GM23248 (cell line): ENCODE results near the gene MYO1G. TPM values are rescaled to one million over a fixed set of nuclear protein-coding genes. Genes with fewer than 3 reads are reported as not detected.

Source experiments
- DNase-seq: peaks from one replicate; pipeline ENCODE4 v3.0.0-alpha.2; 2015
- H2AFZ ChIP-seq: fragments of 200-600 bp; sonication (generic); 2 replicates; pipeline ENCODE4 v1.6.1; 2016; ENCODE audit warnings: antibody characterized with exemption
- H3F3A ChIP-seq: fragments of 200-600 bp; sonication (generic); 2 replicates; pipeline ENCODE4 v1.6.1; 2016; ENCODE audit warnings: mild to moderate bottlenecking, antibody characterized with exemption, mixed run types; ENCODE audit not compliant: insufficient read depth
- H3K27ac ChIP-seq: fragments of 200-600 bp; sonication (generic); 2 replicates; pipeline ENCODE4 v1.5.1; 2016; ENCODE audit warnings: mild to moderate bottlenecking
- H3K27me3 ChIP-seq: fragments of 200-600 bp; sonication (generic); replicated peaks from 2 replicates; pipeline ENCODE4 v1.6.1; 2016; ENCODE audit warnings: mild to moderate bottlenecking; ENCODE audit not compliant: insufficient read depth
- H3K36me3 ChIP-seq: fragments of 200-600 bp; sonication (generic); 2 replicates; pipeline ENCODE4 v1.6.1; 2016; ENCODE audit warnings: low read depth, mild to moderate bottlenecking
- H3K4me1 ChIP-seq: fragments of 200-600 bp; sonication (generic); 2 replicates; pipeline ENCODE4 v1.6.1; 2016; ENCODE audit warnings: mild to moderate bottlenecking; ENCODE audit not compliant: insufficient read depth
- H3K4me2 ChIP-seq: fragments of 200-600 bp; sonication (generic); one replicate; pipeline ENCODE4 v1.6.1; 2016; ENCODE audit warnings: mild to moderate bottlenecking; ENCODE audit not compliant: unreplicated experiment
- H3K4me3 ChIP-seq: fragments of 200-600 bp; sonication (generic); 2 replicates; pipeline ENCODE4 v1.5.1; 2016; ENCODE audit warnings: mild to moderate bottlenecking
- H3K79me2 ChIP-seq: fragments of 200-600 bp; sonication (generic); 2 replicates; pipeline ENCODE4 v1.6.1; 2016; ENCODE audit warnings: mild to moderate bottlenecking; ENCODE audit not compliant: insufficient read depth
- H3K9ac ChIP-seq: fragments of 200-600 bp; sonication (generic); 2 replicates; pipeline ENCODE4 v1.6.1; 2016; ENCODE audit warnings: mild to moderate bottlenecking
- H3K9me2 ChIP-seq: fragments of 200-600 bp; sonication (generic); 2 replicates; pipeline ENCODE4 v1.6.1; 2016; ENCODE audit warnings: mixed run types, mild to moderate bottlenecking, moderate library complexity; ENCODE audit not compliant: insufficient read depth
- H3K9me3 ChIP-seq: fragments of 200-600 bp; sonication (generic); one replicate; pipeline ENCODE4 v1.6.1; 2017; ENCODE audit warnings: low read depth
- H4K20me1 ChIP-seq: fragments of 200-600 bp; sonication (generic); 2 replicates; pipeline ENCODE4 v1.6.0; 2016; ENCODE audit not compliant: insufficient read depth
- EZH2 ChIP-seq: fragments of 200-600 bp; sonication (generic); IDR thresholded peaks from 2 replicates; pipeline ENCODE4 v1.6.1; 2018; ENCODE audit warnings: antibody characterized with exemption, mild to moderate bottlenecking; ENCODE audit not compliant: insufficient read depth, poor library complexity, severe bottlenecking
- EZH2phosphoT487 ChIP-seq: fragments of 200-600 bp; sonication (generic); IDR thresholded peaks from 2 replicates; pipeline ENCODE4 v1.6.1; 2018; ENCODE audit warnings: antibody characterized with exemption, moderate library complexity, mild to moderate bottlenecking, low read depth; ENCODE audit not compliant: insufficient read depth
- WGBS, 2 experiments: methylation state at CpG; one replicate each; pipeline ENCODE4 v1.1.6; 2015 to 2017; ENCODE audit warnings: low lambda C conversion rate in 2 of 2, low coverage in 1 of 2; ENCODE audit errors: missing lambda C conversion rate in 2 of 2; 5-methylcytosine and 5-hydroxymethylcytosine counted together
- in situ Hi-C: fragments of 300-500 bp; cut with MboI; formaldehyde crosslinking; loops from 2 replicates; pipeline ENCODE4 v1.15.0; 2020
- polyA plus RNA-seq: library from polyadenylated mRNA; unstranded; fragments of >200 nt; fragmentation: Nextera tagmentation; extraction: Ambion mirVana; gene quantifications from 2 replicates; pipeline ENCODE4 v1.2.1, GENCODE V29; 2016
- total RNA-seq: library from RNA; depleted of rRNA; stranded (reverse); fragments of >200 nt; shearing (Covaris generic); gene quantifications from 2 replicates; pipeline ENCODE4 v1.2.3, GENCODE V29; 2014

The MYO1G gene
- total and polyA plus RNA-seq, 2 experiments from 2014 or later: not detected

- no peaks in the 10 kb centered on the region for H3F3A ChIP-seq
- 76 to 78% methylated on average over 9 to 10 of the region's 10 CpGs for WGBS, 2 experiments
- no peaks in the 10 kb centered on the region for H3K9me3 ChIP-seq
- no peaks in the 10 kb centered on the region for H3K79me2 ChIP-seq
- no peaks in the 10 kb centered on the region for H3K4me1 ChIP-seq
- H3K27ac ChIP-seq: no peak overlapping the region
- no peak overlapping the region for H2AFZ ChIP-seq
- no peaks in the 10 kb centered on the region for H3K27me3 ChIP-seq
- no peak overlapping the region for H3K9ac ChIP-seq
- H3K4me3 ChIP-seq: no peak overlapping the region
- H4K20me1 ChIP-seq: no peaks in the 10 kb centered on the region
- no peak overlapping the region for H3K4me2 ChIP-seq
- in situ Hi-C loops: no loop called here
- TF ChIP-seq EZH2phosphoT487 (no peak), EZH2 (no peak)
- no peak for DNase-seq
- H3K9me2 ChIP-seq: no peaks in the 10 kb centered on the region
- H3K36me3 ChIP-seq: no peaks in the 10 kb centered on the region
Observed at GRCh38 chr7:44971188-44971901, 7.5 kb downstream of the MYO1G start.

- Histone ChIP-seq H3K4me1 (no peaks in the 10 kb centered on the region), H4K20me1 (no peaks in the 10 kb centered on the region), H3K4me2 (no peak overlapping the region), H2AFZ (no peak overlapping the region), H3F3A (no peaks in the 10 kb centered on the region), H3K36me3 (no peaks in the 10 kb centered on the region), H3K79me2 (no peaks in the 10 kb centered on the region), H3K4me3 (no peak overlapping the region), H3K9me3 (no peaks in the 10 kb centered on the region), H3K9me2 (no peaks in the 10 kb centered on the region), H3K9ac (no peak overlapping the region), H3K27me3 (no peaks in the 10 kb centered on the region), H3K27ac (no peak overlapping the region)
- no peak for TF ChIP-seq EZH2phosphoT487
- TF ChIP-seq EZH2: no peak
- 61 to 64% methylated on average over 18 of the region's 18 CpGs for WGBS, 2 experiments
- DNase-seq: no peak
- in situ Hi-C loops: no loop called here
Observed at GRCh38 chr7:44970523-44971051, 8.2 kb downstream of the MYO1G start.

- Histone ChIP-seq H3K4me1 (no peaks in the 10 kb centered on the region), H3K9ac (no peak overlapping the region), H3K79me2 (no peaks in the 10 kb centered on the region), H3K4me3 (no peak overlapping the region), H3K27me3 (no peaks in the 10 kb centered on the region), H3K36me3 (no peaks in the 10 kb centered on the region), H2AFZ (no peak overlapping the region), H3K4me2 (no peak overlapping the region), H3F3A (no peaks in the 10 kb centered on the region), H4K20me1 (no peaks in the 10 kb centered on the region), H3K27ac (no peak overlapping the region), H3K9me2 (no peaks in the 10 kb centered on the region), H3K9me3 (no peaks in the 10 kb centered on the region)
- in situ Hi-C loops: no loop called here
- no peak for DNase-seq
- 63 to 76% methylated on average over 17 to 21 of the region's 21 CpGs for WGBS, 2 experiments
- TF ChIP-seq EZH2phosphoT487 (no peak), EZH2 (no peak)
Observed at GRCh38 chr7:44969701-44970522, 8.9 kb downstream of the MYO1G start.

- Histone ChIP-seq H3K27me3 (no peaks in the 10 kb centered on the region), H3K9me3 (no peaks in the 10 kb centered on the region), H3K27ac (no peak overlapping the region), H3K9ac (no peak overlapping the region), H3K79me2 (no peaks in the 10 kb centered on the region), H4K20me1 (no peaks in the 10 kb centered on the region), H3K4me1 (no peaks in the 10 kb centered on the region), H3K4me2 (no peak overlapping the region), H3K36me3 (no peaks in the 10 kb centered on the region), H2AFZ (no peak overlapping the region), H3F3A (no peaks in the 10 kb centered on the region), H3K9me2 (no peaks in the 10 kb centered on the region), H3K4me3 (no peak overlapping the region)
- in situ Hi-C loops: no loop called here
- WGBS, 2 experiments: 85 to 89% methylated on average over 9 to 11 of the region's 11 CpGs
- no peak for DNase-seq
- TF ChIP-seq EZH2phosphoT487 (no peak), EZH2 (no peak)
Observed at GRCh38 chr7:44969049-44969700, 9.6 kb downstream of the MYO1G start.
